HL-60/S4 (cell line): ENCODE measurements around the gene PAQR3.
"Not testable (repeated sequence)": the region's sequence is repeated elsewhere in the genome, so short reads cannot be mapped to it uniquely, and the experiment has no call there.

ENCODE experiments used
- in situ Hi-C: fragments of 300-500 bp; cut with MboI; formaldehyde crosslinking; loops from 2 replicates; pipeline ENCODE4 v1.14.3; 2022; ENCODE audit warnings: low sequenced_read_pairs

The PAQR3 gene

DNA sequence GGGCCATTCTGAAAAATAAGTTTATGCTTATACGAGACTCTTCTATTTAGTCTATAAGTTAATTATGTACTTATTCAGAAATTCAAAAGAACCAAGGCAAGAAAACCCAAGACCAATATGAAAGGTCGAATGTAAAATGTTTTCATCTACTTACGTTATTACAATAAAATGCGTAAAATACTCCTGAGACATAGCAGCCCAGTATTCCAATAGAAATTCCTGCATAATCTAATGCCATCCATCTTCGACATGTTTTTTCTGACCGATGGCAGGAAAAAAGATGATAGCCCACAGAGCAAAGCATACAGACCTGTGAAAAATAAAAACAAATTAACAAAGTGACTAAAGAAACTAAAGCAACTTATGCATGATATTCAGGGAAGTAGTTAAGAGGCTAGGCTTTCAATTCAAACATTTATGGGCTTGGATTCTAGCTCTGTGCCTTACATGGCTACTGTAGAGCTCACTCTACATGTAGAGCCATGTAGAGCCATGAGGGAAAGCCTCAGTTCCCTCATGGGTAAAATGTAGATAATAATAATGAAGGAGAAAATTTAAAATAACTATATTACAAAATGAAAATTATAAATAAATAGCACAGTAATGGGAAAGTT is 9.1 kb downstream of the PAQR3 start:
- in situ Hi-C loops = loop anchor here (25.0 kb wide), 1 partner anchor 1282 kb away; no protein-coding TSS in a partner anchor

DNA sequence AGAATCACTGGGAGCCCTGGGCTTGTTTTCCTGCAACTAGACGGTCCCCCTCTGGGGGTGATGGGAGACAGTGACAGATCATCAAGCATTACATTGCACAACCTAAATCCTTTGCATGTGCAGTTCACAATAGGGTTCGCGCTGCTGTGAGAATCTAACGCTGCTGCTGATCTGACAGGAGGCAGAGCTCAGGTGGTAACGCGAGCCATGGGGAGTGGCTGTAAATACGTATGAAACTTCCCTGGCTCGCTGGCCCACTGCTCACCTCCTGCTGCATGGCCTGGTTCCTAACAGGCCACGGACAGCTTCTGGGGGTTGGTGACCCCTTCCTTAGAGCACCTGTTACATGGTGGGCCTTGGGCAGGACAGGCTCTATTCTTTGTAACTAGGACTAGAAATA is 10.4 kb downstream of the PAQR3 start:
- in situ Hi-C loops = loop anchor here (25.0 kb wide), 1 partner anchor 1283 kb away; no protein-coding TSS in a partner anchor

DNA sequence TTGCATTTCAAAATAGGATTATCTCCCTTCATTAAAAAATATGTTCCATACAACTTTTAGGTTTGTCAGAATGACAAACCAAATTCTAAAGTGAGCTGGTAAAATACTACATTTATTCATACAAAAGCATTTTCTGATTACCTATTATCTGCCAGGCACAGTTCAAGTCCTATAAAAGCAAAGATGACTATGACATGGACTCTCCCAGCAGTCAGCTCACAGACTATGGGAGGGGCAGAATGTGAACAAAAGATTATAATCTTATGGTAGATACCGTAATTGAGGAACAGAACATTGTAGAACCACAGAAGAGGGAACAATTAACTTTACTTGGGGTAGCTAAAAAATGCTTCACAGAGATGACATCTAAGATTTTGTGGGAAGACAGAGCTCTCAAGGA is 12.4 kb downstream of the PAQR3 start:
- in situ Hi-C loops = loop anchor here (25.0 kb wide), 1 partner anchor 1285 kb away; no protein-coding TSS in a partner anchor

DNA sequence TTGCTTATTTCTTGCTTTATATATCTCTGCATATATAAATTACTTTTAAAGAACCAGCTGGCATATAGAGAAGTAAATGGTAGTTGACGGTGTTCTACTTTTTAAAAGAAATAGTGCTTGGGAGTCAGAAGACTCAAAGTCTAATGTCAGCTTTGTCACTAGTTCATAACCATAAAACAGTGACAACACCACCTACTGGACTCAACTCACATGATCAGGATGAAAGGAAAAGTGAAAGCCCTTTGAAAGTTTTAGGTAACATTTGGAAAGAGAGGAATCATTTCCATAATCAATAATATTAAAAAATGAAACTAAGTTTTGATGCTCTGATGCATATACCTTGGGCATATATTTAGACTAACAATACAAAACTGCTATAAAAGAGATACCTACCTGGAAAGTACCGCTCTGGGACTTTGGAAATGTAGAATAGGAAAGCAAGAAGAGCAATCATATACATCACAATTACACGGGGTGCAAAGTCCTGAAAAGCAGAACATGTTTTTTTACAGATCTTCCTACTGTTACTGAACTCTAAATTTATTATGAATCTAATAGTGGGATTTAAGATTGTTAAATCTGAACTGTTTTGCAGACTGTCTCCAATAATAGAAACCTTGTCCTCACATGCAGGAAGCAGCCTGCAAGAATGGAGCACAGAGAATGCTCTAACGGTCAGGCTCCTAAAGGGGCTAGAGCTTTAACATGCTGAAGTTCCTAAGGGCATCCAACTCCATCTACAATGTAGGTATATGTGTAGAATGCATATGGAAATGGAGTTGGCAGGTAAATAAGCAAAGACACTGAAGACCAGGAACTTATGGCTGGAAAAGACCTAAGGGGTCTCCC is 15.6 kb downstream of the PAQR3 start:
- in situ Hi-C loops = no loop called here

DNA sequence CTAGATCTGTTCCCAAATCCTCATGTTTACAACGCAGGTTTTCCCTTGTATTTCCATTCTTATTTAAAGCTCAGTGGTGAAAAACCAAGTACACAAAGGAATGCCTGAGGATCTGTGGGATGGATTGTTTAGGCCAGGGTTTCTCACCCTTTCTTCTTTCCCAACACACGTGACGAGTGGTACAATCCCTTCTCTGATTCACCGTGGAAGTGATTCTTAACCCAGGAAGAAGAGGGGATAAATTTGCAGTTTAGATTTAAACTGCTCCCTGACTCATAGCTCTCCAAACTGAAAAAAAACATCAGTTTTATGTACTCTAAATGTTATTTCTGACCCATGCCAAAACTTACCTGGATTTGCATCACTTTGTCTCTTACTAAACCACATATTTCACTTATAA is 17.0 kb downstream of the PAQR3 start:
- in situ Hi-C loops = no loop called here

GRCh38 chr4:78910612-78911011 is 28.6 kb downstream of the PAQR3 start:
- in situ Hi-C loops = no loop called here

GRCh38 chr4:78908974-78909373 is 30.3 kb downstream of the PAQR3 start:
- in situ Hi-C loops = not testable (repeated sequence)

- in situ Hi-C loops = no loop called here
These were observed 31.6 kb downstream of the PAQR3 start for GRCh38 chr4:78907638-78908037.

DNA sequence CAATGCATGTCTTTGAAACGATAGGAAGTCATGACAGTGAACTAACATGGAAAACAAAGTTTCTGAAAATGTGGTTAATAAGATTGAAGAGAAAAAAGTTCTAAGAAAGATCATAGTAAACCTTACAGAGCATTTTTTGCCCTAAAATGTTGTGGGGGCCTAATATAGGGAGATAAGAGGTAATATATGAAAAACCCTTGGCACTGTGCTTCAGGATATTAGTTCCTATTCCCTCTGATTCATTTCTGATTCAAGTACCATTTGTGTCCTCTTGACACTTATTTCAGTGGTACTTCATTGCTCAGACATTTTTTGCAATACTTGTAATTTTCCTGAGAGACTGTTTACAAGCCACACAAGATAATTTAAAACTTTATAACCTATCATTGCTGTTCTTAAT is 35.1 kb downstream of the PAQR3 start:
- in situ Hi-C loops = no loop called here

- in situ Hi-C loops = no loop called here
These were observed 36.9 kb downstream of the PAQR3 start for GRCh38 chr4:78902298-78902697.

DNA sequence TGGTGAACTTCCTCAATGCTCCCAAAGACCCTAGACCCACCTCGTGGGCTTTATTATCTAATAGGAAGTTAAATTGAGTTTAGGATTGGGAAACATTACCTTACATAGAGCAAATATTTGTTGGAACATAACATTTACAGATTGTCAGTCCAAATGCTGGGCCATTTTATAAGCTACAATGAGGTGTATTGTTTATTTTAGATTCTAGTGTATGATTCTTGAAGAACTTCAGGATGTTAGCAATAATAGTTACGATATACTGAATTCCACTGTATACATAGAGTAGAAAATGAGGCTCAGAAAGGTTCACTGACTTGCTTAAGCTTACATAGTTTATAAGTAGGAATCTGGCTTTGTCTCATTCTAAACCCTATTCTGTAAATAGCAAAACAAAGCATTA is 37.4 kb downstream of the PAQR3 start:
- in situ Hi-C loops = no loop called here

GRCh38 chr4:78899302-78899701 is 39.9 kb downstream of the PAQR3 start:
- in situ Hi-C loops = no loop called here

GRCh38 chr4:78889955-78890354 is 49.3 kb downstream of the PAQR3 start:
- in situ Hi-C loops = no loop called here

DNA sequence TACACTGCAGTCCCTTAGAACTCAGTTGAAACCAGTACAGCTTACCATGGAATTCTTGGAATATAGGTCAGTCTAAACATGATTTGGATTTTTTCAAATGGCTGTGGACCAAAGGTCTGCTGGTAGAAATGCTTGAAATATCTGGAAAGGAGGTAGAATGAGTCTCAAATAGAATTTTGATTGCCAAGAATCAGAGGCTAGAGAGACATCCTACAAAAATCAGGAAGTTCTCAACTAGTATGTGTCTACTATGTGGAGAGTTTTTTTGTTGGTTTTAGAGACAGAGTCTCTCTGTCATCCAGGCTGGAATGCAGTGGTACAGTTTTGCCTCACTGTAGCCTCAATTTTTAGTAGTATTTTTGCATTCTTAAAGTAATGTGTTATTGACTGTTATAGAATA is 53.6 kb downstream of the PAQR3 start:
- in situ Hi-C loops = no loop called here

- in situ Hi-C loops = no loop called here
These were observed 58.3 kb downstream of the PAQR3 start for GRCh38 chr4:78880874-78881492.

GRCh38 chr4:78878031-78878430 is 61.2 kb downstream of the PAQR3 start:
- in situ Hi-C loops = no loop called here

GRCh38 chr4:78876568-78877320 is 62.5 kb downstream of the PAQR3 start:
- in situ Hi-C loops = no loop called here

DNA sequence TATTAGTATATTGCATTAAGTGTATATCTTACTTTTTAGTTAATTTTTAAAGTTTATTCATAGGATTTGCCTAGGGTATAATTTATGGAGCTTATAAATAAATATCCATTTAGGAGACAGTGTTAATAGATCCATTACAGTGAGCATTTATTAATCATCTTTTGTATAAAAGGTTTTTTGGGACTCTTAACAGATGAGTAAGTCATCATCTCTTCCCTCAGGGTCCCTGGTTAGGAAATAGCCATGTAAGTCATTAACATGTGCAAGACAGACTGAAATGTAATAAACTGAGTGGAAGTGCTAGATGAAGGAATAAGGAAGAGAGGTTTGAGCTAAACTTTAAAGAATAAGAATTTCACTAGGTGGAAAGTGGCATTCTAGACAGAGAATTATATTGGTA is 69.2 kb downstream of the PAQR3 start:
- in situ Hi-C loops = no loop called here

DNA sequence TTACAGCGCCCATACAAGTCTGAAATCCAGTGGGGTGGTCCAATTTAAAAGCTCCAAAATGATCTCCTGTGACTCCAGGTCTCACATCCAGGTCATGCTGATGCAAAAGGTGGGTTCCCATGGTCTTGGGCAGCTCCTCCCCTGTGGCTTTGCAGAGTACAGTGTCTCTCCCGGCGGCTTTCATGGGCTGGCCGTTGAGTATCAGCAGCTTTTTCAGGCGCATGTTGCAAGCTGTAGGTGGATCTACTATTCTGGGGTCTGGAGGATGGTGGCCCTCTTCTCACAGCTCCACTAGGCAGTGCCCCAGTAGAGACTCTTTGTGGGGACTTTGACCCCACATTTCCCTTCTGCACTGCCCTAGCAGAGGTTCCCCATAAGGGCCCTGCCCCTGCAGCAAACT is 70.5 kb downstream of the PAQR3 start:
- in situ Hi-C loops = loop anchor here (10.0 kb wide), 1 partner anchor 254 kb away; no protein-coding TSS in a partner anchor

DNA sequence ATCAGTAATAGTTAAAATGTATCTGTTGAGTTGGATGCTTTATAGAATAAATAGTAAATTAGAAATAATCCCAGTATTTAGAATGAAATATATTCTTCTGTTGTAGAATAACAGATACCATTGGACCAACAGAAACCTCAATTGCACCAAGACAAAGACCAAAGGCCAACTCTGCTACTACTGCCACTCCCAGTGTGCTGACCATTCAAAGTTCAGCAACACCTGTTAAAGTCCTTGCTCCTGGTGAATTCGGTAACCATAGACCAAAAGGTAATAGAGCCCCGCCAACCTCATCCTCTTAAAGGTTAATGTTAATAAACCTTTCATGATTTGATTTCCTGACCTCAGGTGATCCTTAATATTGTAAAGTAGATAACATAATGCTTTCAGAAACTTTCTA is 73.8 kb downstream of the PAQR3 start:
- in situ Hi-C loops = loop anchor here (10.0 kb wide), 1 partner anchor 251 kb away; no protein-coding TSS in a partner anchor
